Measurements from ENCODE around the gene LKAAEAR1.
A peak's percentile ranks its signal among the peaks of the same experiment; 100 is the strongest.

The LKAAEAR1 gene

DNA sequence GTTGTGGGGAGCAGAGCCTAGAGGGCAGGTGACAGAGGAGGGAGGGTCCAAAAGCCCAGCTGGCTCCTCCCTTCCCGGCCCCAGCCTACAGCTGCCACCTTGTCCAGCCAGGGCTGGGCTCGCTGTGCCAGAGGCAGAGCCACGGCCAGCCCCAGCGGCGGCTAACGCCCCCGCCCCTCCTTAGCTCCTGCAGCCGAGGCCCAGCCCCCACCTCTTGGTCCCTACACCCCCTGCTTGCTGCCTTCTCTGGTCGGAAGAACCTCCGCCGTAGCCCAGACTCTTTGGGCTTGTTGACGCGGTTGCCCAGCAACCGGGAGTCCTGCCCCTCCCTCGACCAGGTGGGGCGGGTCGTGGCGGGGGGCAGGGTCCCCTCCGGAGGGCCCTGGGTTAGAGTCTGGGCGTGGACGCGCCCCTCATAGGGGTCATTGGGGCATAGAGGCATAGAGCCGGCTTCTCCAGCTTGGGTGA is 521 bp upstream of the LKAAEAR1 start:
- TF ChIP-seq, protein P1, sequence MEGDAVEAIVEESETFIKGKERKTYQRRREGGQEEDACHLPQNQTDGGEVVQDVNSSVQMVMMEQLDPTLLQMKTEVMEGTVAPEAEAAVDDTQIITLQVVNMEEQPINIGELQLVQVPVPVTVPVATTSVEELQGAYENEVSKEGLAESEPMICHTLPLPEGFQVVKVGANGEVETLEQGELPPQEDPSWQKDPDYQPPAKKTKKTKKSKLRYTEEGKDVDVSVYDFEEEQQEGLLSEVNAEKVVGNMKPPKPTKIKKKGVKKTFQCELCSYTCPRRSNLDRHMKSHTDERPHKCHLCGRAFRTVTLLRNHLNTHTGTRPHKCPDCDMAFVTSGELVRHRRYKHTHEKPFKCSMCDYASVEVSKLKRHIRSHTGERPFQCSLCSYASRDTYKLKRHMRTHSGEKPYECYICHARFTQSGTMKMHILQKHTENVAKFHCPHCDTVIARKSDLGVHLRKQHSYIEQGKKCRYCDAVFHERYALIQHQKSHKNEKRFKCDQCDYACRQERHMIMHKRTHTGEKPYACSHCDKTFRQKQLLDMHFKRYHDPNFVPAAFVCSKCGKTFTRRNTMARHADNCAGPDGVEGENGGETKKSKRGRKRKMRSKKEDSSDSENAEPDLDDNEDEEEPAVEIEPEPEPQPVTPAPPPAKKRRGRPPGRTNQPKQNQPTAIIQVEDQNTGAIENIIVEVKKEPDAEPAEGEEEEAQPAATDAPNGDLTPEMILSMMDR (IDR thresholded peaks at IDR 0.05; ENCODE audit: borderline replicate concordance, control extremely low read depth, extremely low read depth, insufficient read depth, missing control alignments): no peak
- in situ Hi-C loops (cut with MboI; ENCODE audit: low sequenced_read_pairs, unreplicated experiment): no loop called here
- DNase-seq (ENCODE audit: low spot score): no peak

DNA sequence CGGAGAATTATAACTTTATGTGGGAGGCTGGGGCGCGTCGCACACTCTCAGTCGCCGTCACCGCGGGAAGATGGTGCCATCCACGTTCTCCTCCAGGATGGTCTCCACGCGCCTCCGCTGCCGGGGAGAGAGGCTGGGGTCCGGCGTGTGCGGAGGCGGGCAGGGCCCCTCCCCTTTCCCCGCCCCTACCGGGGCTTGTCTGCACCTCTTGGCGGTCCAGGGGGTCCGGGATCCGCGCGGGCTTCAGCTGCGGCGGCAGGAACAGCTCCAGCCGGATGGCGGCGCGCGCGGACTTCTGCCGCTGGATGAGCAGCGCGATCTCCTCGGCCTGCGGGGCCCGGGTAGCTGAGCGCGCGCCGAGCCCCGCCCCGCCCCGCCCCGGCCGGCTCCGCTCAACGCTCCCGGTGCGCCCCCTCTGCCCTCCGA is 807 bp downstream of the LKAAEAR1 start:
- in situ Hi-C loops (cut with MboI; ENCODE audit: low sequenced_read_pairs, unreplicated experiment): no loop called here
- peak; percentile 86 for DNase-seq (ENCODE audit: low spot score)
- TF ChIP-seq, protein P1 (IDR thresholded peaks at IDR 0.05; ENCODE audit: borderline replicate concordance, control extremely low read depth, extremely low read depth, insufficient read depth, missing control alignments): peak; percentile 89

DNA sequence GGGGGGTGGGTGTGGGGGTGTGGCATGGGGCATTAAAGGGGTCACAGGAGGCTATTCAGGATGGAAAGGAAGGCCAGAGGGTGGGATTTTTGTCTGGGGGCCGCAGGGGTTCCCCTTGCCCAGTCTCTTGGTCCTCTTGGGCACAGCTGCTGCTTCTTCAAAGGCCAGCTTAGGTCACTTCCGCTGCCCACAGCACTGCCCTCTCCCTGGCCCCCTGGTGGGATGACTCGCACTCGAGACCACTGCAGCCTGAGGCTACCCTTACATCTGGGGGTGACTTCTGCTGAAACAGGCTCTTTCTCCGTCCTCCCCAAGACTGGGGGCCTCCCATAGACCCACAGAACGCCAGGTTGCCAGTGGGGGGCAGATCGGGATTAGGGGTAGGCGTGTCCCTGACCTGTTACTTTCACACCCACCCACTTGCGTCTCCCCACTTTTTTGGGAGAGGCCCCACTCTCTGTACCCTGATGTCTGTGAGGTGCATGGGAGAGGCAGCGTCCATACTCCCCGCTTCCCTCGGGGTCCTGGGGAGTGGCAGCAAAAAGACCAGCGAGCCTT is 1.3 kb downstream of the LKAAEAR1 start:
- DNase-seq (ENCODE audit: low spot score): no peak
- in situ Hi-C loops (cut with MboI; ENCODE audit: low sequenced_read_pairs, unreplicated experiment): no loop called here
- TF ChIP-seq, protein P1 (IDR thresholded peaks at IDR 0.05; ENCODE audit: borderline replicate concordance, control extremely low read depth, extremely low read depth, insufficient read depth, missing control alignments): no peak

DNA sequence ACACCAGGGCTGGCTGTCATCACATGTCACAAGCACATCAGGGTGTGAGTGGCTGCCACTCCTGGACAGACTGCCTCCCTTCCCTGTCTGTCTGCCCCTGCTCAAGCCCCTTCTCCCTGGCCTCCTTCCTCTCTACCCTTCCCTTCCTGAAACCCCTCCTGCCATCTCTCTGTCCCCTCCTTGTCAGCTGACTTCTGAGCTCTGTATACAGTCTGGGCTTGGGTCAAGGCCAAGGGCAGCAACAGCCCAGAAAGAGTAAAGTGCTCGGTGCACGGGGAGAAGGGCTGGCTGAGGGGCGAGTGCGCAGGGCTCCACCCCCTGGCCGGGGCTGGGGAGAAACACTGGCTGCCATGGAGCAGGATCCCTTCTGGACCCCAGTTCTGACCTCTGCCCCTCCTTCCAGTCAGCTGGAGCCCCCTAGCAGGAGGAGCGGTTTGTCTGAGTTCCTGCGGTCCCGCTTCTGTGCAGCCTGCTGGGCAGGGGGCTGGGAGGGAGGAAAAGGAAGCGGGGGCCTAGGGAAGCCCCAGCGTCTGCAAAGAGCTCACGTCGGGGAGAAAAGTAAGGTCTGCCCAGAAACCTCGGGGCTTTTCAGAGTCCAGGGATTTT is 2.0 kb downstream of the LKAAEAR1 start:
- no peak for DNase-seq (ENCODE audit: low spot score)

DNA sequence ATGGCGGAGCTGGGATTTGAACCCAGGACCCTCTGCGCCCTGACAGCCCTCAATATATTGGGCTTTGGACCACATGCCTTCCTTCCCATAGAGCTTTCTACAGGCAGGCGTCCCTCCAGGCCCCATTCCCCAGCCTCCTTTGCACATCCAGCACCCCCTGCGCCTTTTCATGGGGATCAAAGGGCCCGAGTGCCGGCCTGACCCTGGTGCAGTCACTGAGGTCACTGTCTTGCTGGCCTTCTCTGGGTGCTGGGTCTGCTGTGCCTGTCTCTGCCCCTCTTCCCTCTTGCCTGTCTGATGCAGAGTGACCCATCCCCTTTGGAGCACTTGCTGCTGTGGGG is 2.6 kb downstream of the LKAAEAR1 start:
- in situ Hi-C loops (cut with MboI; ENCODE audit: low sequenced_read_pairs, unreplicated experiment): no loop called here
- TF ChIP-seq, protein P1 (IDR thresholded peaks at IDR 0.05; ENCODE audit: borderline replicate concordance, control extremely low read depth, extremely low read depth, insufficient read depth, missing control alignments): no peak

More for the DNA sequence above, 2.0 kb downstream of the LKAAEAR1 start:
- in situ Hi-C loops (cut with MboI; ENCODE audit: low sequenced_read_pairs, unreplicated experiment): no loop called here
- TF ChIP-seq, protein P1 (IDR thresholded peaks at IDR 0.05; ENCODE audit: borderline replicate concordance, control extremely low read depth, extremely low read depth, insufficient read depth, missing control alignments): no peak

DNA sequence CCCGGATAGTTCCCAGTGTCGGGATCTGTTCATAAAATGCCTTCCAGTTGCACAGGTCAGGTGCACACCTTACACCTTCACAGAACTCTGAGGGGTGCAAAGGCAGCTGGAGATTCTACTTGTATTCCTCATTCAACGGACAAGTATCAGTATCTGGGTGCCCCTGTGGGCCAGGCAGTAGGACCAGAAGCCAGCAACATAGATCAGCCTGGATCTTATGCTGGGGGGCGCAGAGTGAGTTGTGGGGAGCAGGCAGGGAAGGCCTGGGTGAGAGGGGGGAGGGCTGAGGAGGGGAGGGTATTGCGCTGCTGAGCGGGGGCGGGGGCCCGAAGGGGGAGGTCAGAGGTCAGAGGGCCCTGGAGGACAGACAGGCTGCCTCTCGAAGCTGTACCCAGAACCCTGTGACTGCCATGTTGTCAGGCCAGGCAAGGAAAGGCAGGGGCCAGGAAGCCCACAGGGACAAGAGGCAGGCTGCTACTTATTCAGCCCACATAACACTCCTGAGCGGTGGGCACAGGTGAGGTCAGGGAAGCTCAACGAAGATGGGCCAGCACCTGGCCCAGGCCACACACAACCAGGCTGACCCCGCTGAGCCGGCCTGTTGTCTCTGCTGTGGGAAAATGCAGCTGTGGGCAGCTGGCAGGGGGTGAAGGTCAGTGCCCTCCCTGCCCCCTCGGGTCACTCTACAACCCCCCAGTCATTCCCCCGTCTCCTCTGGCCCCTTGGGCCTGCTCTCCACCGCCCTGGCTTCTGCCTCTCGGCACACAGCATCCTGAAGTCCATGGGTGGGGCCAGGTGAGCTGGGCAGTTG is 3.2 kb downstream of the LKAAEAR1 start:
- DNase-seq (ENCODE audit: low spot score): no peak
- in situ Hi-C loops (cut with MboI; ENCODE audit: low sequenced_read_pairs, unreplicated experiment): no loop called here
- TF ChIP-seq, protein P1 (IDR thresholded peaks at IDR 0.05; ENCODE audit: borderline replicate concordance, control extremely low read depth, extremely low read depth, insufficient read depth, missing control alignments): no peak

More for the DNA sequence above, 2.6 kb downstream of the LKAAEAR1 start:
- no peak for DNase-seq (ENCODE audit: low spot score)

Data from GM13976 (cell line).